OCI-LY7 (cell line): ENCODE results near the gene SLC4A5. TPM values are rescaled to one million over a fixed set of nuclear protein-coding genes. Genes with fewer than 3 reads are reported as not detected.

ENCODE experiments used
- BruUV-seq: library from RNA; stranded (reverse); fragments of 400-500 nt; replicated peaks from 2 replicates; lab custom pipeline; 2021; lab: Mats Ljungman, UMichigan
- CTCF ChIA-PET: fragments of 300-600 bp; sonication (Branson Sonifier 250); formaldehyde crosslinking; loops from one replicate; lab custom pipeline; 2022; ENCODE audit warnings: antibody characterized with exemption; ENCODE audit not compliant: unreplicated experiment; lab: Charles Lee
- POLR2A ChIA-PET: fragments of 300-600 bp; sonication (Branson Sonifier 250); formaldehyde crosslinking; loops from one replicate; lab custom pipeline; 2022; ENCODE audit warnings: antibody characterized with exemption; lab: Charles Lee
- DNase-seq: peaks from one replicate; pipeline ENCODE4 v3.0.0-alpha.2; 2015; ENCODE audit warnings: low spot score
- H2AFZ ChIP-seq: fragments of 200-600 bp; sonication (generic), shearing (Covaris generic); 2 replicates; pipeline ENCODE4 v1.6.1; 2014; ENCODE audit warnings: mild to moderate bottlenecking, antibody characterized with exemption, low read length, moderate library complexity
- H3K27ac ChIP-seq: fragments of 200-600 bp; sonication (generic); 2 replicates; pipeline ENCODE4 v1.5.1; 2014; ENCODE audit warnings: mixed run types, low read depth, mild to moderate bottlenecking, moderate library complexity, low read length, inconsistent platforms; ENCODE audit not compliant: poor library complexity, severe bottlenecking
- H3K36me3 ChIP-seq: fragments of 200-600 bp; sonication (generic); 2 replicates; pipeline ENCODE4 v1.6.1; 2014; ENCODE audit warnings: mild to moderate bottlenecking, antibody characterized with exemption, low read length, moderate library complexity, mixed read lengths; ENCODE audit not compliant: insufficient read depth
- H3K4me1 ChIP-seq: fragments of 200-600 bp; sonication (generic); 2 replicates; pipeline ENCODE4 v1.5.1; 2014; ENCODE audit warnings: mild to moderate bottlenecking, low read length; ENCODE audit not compliant: insufficient read depth, poor library complexity, severe bottlenecking
- H3K4me2 ChIP-seq: fragments of 200-600 bp; sonication (generic); 2 replicates; pipeline ENCODE4 v1.6.1; 2014; ENCODE audit warnings: mild to moderate bottlenecking, low read length
- H3K4me3 ChIP-seq: fragments of 200-600 bp; sonication (generic); 2 replicates; pipeline ENCODE4 v1.5.1; 2014; ENCODE audit warnings: mild to moderate bottlenecking, low read depth, low read length; ENCODE audit not compliant: poor library complexity, severe bottlenecking
- H3K79me2 ChIP-seq: fragments of 200-600 bp; sonication (generic); 2 replicates; pipeline ENCODE4 v1.6.1; 2016; ENCODE audit warnings: low read depth, mild to moderate bottlenecking, low read length, moderate library complexity, mixed read lengths; ENCODE audit not compliant: insufficient read depth
- H3K9me2 ChIP-seq: fragments of 200-600 bp; sonication (generic); 2 replicates; pipeline ENCODE4 v1.6.1; 2016; ENCODE audit warnings: mild to moderate bottlenecking, low read length, mixed read lengths; ENCODE audit not compliant: insufficient read depth
- H3K9me3 ChIP-seq: fragments of 200-600 bp; sonication (generic); 2 replicates; pipeline ENCODE4 v1.6.1; 2014; ENCODE audit warnings: mild to moderate bottlenecking, mixed run types, low read length, mixed read lengths
- H4K20me1 ChIP-seq: fragments of 200-600 bp; sonication (generic); 2 replicates; pipeline ENCODE4 v1.6.1; 2014; ENCODE audit warnings: mild to moderate bottlenecking, antibody characterized with exemption, low read length, moderate library complexity, mixed read lengths; ENCODE audit not compliant: insufficient read depth
- CTCF ChIP-seq: fragments of 200-600 bp; sonication (generic); conservative IDR thresholded peaks from 2 replicates; pipeline ENCODE4 v1.5.1; 2014; ENCODE audit warnings: mild to moderate bottlenecking, antibody characterized with exemption, low read length, moderate library complexity, mixed read lengths
- EZH2phosphoT487 ChIP-seq: fragments of 200-600 bp; sonication (generic); IDR thresholded peaks from 2 replicates; pipeline ENCODE4 v1.6.1; 2018; ENCODE audit warnings: low read depth, borderline replicate concordance, mild to moderate bottlenecking, mixed run types, antibody characterized with exemption, low read length, moderate library complexity, mixed read lengths
- intact Hi-C: fragments of 100-400 bp; cut with micrococcal nuclease; formaldehyde crosslinking; loops from one replicate; pipeline ENCODE4 v1.10.0; 2022; ENCODE audit not compliant: unreplicated experiment
- total RNA-seq, 2 experiments: library from RNA; depleted of rRNA in 1 of 2; stranded (reverse); fragments of >200 nt in 1 of 2; shearing (Covaris generic) in 1 of 2; gene quantifications; 2 replicates each; pipeline ENCODE4 v1.2.3, GENCODE V29; 2014 to 2022

Gene SLC4A5
- total RNA-seq, 2 experiments from 2014 or later: 1.2 to 7.0 TPM

DNA sequence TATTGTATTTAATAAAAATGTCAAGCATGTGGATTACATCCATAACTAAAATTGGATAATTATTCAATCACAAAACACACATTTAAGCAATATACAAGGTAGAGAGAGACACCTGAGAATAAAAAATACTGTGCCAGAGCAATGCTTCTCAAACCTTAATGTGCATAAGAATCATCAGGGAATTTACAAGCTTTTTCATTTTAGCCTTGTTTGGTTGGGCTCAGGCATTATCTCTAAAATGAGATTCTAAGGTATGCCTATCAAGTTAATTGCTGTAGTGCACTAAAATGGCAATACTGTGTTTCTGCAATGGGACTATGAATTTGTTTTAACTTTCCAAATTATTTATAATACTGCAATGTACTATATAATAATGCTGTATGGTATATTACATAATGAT is 165.5 kb downstream of the SLC4A5 start:
- Histone ChIP-seq H3K27ac (peak overlapping the region; percentile 90), H3K4me3 (peak overlapping the region; percentile 84), H4K20me1 (peaks cover 24% of the 10 kb centered on the region), H3K79me2 (peaks cover 65% of the 10 kb centered on the region), H3K4me2 (peak overlapping the region; percentile 87), H3K9me3 (peaks cover 16% of the 10 kb centered on the region; the same call in 1 of the 2 replicates), H3K36me3 (peaks cover 47% of the 10 kb centered on the region), H3K9me2 (no peaks in the 10 kb centered on the region), H2AFZ (no peak overlapping the region), H3K4me1 (peaks cover 63% of the 10 kb centered on the region)
- POLR2A ChIA-PET: interaction anchor here (0.6 to 5.8 kb wide), 9 partner anchors 9 to 431 kb away, joined by 3 to 118 read pairs (median 7); partner anchors contain the start of gene MTHFD2
- intact Hi-C loops: loop anchor here (1.0 kb wide), 1 partner anchor 22 kb away; no protein-coding TSS in a partner anchor
- TF ChIP-seq CTCF: no peak
- TF ChIP-seq EZH2phosphoT487: no peak
- CTCF ChIA-PET: interaction anchor here (1.5 kb wide), 1 partner anchor 21 kb away, joined by 8 read pairs; the partner anchor contains the start of gene MTHFD2
- no peak for DNase-seq
- BruUV-seq: TSS peak; percentile 67

DNA sequence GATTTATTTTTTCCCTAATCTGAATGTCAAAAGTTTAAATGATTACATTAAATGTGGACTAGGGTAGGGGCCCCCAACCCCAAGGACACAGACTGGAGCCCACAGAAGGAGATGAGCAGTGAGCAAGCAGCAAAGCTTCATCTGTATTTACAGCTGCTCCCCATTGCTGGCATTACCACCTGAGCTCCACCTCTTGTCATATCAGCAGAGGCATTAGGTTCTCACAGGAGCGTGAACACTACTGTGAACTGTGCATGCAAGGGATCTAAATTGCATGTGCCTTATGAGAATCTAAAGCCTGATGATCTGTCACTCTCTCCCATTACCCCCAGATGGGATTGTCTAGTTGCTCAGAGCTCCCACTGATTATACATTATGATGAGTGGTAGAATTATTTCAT is 168.3 kb downstream of the SLC4A5 start:
- peaks cover 45% of the 10 kb centered on the region for H3K4me1 ChIP-seq
- no peak overlapping the region for H3K27ac ChIP-seq
- intact Hi-C loops: no loop called here
- ChIA-PET CTCF (no interaction called here), POLR2A (interaction anchor here (1.7 kb wide), 1 partner anchor 22 kb away, joined by 3 read pairs; no protein-coding TSS in a partner anchor)
- H3K9me2 ChIP-seq: no peaks in the 10 kb centered on the region
- no peak overlapping the region for H2AFZ ChIP-seq
- peak overlapping the region; percentile 15 for H3K4me3 ChIP-seq
- H3K9me3 ChIP-seq: peaks cover 16% of the 10 kb centered on the region; the same call in 1 of the 2 replicates
- TF ChIP-seq CTCF: no peak
- no peak for TF ChIP-seq EZH2phosphoT487
- peaks cover 27% of the 10 kb centered on the region for H4K20me1 ChIP-seq
- H3K4me2 ChIP-seq: peak overlapping the region; percentile 18
- H3K36me3 ChIP-seq: peaks cover 75% of the 10 kb centered on the region
- H3K79me2 ChIP-seq: peaks cover 87% of the 10 kb centered on the region
- BruUV-seq: no TSS peak
- DNase-seq: peak; percentile 25

- Histone ChIP-seq H3K36me3 (peaks cover 95% of the 10 kb centered on the region), H3K9me3 (peaks cover 9% of the 10 kb centered on the region; the same call in 1 of the 2 replicates), H3K79me2 (peaks cover 94% of the 10 kb centered on the region), H4K20me1 (0 out of 2 replicates have a peak, but pooled peaks cover 8% of the 10 kb centered on the region), H3K9me2 (no peaks in the 10 kb centered on the region), H3K4me2 (no peak overlapping the region), H3K27ac (no peak overlapping the region), H3K4me1 (peaks cover 15% of the 10 kb centered on the region), H2AFZ (no peak overlapping the region), H3K4me3 (no peak overlapping the region)
- BruUV-seq: no TSS peak
- no peak for DNase-seq
- ChIA-PET POLR2A (interaction anchor here (0.5 to 1.8 kb wide), 4 partner anchors 10 to 23 kb away, joined by 4 to 8 read pairs (median 4); partner anchors contain the start of gene MOB1A), CTCF (no interaction called here)
- intact Hi-C loops: loop anchor here (5.0 kb wide), 1 partner anchor 44 kb away; no protein-coding TSS in a partner anchor
- TF ChIP-seq EZH2phosphoT487 (no peak), CTCF (no peak)
Observed at GRCh38 chr2:74168739-74169138, 174.5 kb downstream of the SLC4A5 start.
